Esophagus (tissue), 2 donors: ENCODE measurements around the gene PXN. TPM values are rescaled to one million over a fixed set of nuclear protein-coding genes. Genes with fewer than 3 reads are reported as not detected.

Source experiments
- H3K27ac ChIP-seq, 2 donors: one replicate each; pipeline ENCODE4 v1.5.1; 2013; ENCODE audit warnings: low read depth in 2 of 2, mild to moderate bottlenecking in 2 of 2, inconsistent platforms in 1 of 2, low read length in 1 of 2, moderate library complexity in 1 of 2
- H3K27me3 ChIP-seq, 2 donors: one replicate each; pipeline ENCODE4 v1.6.1; 2013; ENCODE audit warnings: low read length in 2 of 2, control low read depth in 1 of 2, mild to moderate bottlenecking in 1 of 2; ENCODE audit not compliant: insufficient read depth in 2 of 2, control insufficient read depth in 1 of 2
- H3K36me3 ChIP-seq, 2 donors: one replicate each; pipeline ENCODE4 v1.6.1; 2013; ENCODE audit warnings: low read length in 1 of 2; ENCODE audit not compliant: control insufficient read depth in 2 of 2, insufficient read depth in 2 of 2
- H3K4me1 ChIP-seq, 2 donors: one replicate each; pipeline ENCODE4 v1.6.1; 2013; ENCODE audit warnings: low read length in 1 of 2; ENCODE audit not compliant: control insufficient read depth in 2 of 2, insufficient read depth in 2 of 2
- H3K4me3 ChIP-seq, 2 donors: one replicate each; pipeline ENCODE4 v1.5.1; 2013; ENCODE audit warnings: low read length in 2 of 2, mild to moderate bottlenecking in 2 of 2, low read depth in 1 of 2, moderate library complexity in 1 of 2
- H3K9me3 ChIP-seq, 2 donors: one replicate each; pipeline ENCODE4 v1.6.1; 2013; ENCODE audit warnings: mild to moderate bottlenecking in 2 of 2, low read depth in 1 of 2, low read length in 1 of 2, moderate library complexity in 1 of 2; ENCODE audit not compliant: control insufficient read depth in 2 of 2, insufficient read depth in 1 of 2
- WGBS, 2 donors: extraction: QIAGEN DNeasy Blood & Tissue Kit; methylation state at CpG; one replicate each; pipeline ENCODE4 v1.1.7; 2013; 5-methylcytosine and 5-hydroxymethylcytosine counted together
- polyA plus RNA-seq, 2 donors: library from polyadenylated mRNA; stranded (reverse); fragments of 200-250 nt; gene quantifications; one replicate each; pipeline ENCODE4 v1.2.3, GENCODE V29; 2013
- donor health status: healthy with polysubstance abuse.
- donor health status: Bipolar disorder and iron deficiency.

PXN gene
- polyA plus RNA-seq, 2 donors, result 17.3 to 32.1 TPM

DNA sequence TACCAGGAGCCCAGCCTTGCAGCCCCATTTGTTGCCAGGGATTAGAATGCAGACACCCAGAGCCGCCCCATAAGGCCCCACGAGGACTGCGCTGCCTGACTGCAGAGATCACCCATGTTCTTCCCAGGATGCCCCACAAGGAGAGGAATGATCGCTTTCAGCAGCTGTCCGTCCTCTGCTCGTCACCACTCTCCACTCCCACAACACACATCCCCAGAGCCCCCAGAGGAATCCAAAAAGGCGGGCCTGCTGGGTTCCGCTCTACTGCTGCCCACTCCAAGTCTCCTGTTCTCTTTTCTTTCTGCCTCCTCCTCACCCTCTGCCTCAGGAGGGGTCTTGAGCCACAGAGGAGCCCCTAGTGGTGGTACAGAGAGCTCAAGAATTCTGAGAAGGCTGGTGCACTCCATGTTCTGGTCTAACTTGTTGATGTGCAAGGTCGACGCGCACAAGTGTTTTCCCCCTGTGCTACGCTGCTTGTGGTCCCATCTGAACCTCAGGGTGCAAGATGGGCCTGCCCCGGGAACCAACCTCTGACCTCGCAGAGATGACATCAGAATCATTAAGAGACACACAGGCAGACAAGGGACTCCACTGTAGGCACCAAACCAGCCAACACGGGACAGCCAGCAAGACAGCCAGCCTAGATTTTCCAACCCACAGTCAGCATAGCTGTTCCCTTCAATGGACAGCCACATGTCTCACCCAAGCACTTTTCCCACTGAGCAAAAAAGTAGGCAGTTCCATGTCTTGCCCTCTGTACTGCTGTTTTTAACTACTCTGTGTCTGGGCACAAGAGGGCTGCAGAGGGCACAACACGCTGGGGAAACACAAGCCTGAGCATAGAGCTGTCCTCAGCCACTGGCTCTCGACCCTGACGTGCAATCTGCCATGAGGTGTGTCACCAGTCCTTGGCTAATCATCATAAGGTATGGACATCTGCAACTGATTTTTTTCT, 29.9 kb downstream of the PXN start:
- WGBS, 2 donors, result 75 to 80% methylated on average over 18 of the region's 18 CpGs
- Histone ChIP-seq H3K27ac (peak overlapping the region; percentile 52 to 89), H3K4me1 (peaks cover 14 to 43% of the 10 kb centered on the region in 2 donors), H3K9me3 (no peaks in the 10 kb centered on the region), H3K27me3 (no peaks in the 10 kb centered on the region), H3K4me3 (no peak overlapping the region), H3K36me3 (no peaks in the 10 kb centered on the region)

- Histone ChIP-seq H3K4me1 (peaks cover 21 to 49% of the 10 kb centered on the region in 2 donors), H3K9me3 (no peaks in the 10 kb centered on the region), H3K4me3 (no peak overlapping the region), H3K27ac (peak overlapping the region; percentile 52 to 89), H3K27me3 (no peaks in the 10 kb centered on the region), H3K36me3 (no peaks in the 10 kb centered on the region)
- 28 to 31% methylated on average over 13 of the region's 13 CpGs for WGBS, 2 donors
These were observed 30.7 kb downstream of the PXN start for GRCh38 chr12:120234643-120235368.

GRCh38 chr12:120231316-120232011, 34.1 kb downstream of the PXN start:
- Histone ChIP-seq H3K4me3 (no peak overlapping the region), H3K36me3 (no peaks in the 10 kb centered on the region), H3K4me1 (peaks cover 28 to 44% of the 10 kb centered on the region in 2 donors), H3K27ac (peak overlapping the region; percentile 61 to 90), H3K9me3 (no peaks in the 10 kb centered on the region), H3K27me3 (no peaks in the 10 kb centered on the region)
- WGBS, 2 donors, result 15 to 21% methylated on average over 3 of the region's 3 CpGs

DNA sequence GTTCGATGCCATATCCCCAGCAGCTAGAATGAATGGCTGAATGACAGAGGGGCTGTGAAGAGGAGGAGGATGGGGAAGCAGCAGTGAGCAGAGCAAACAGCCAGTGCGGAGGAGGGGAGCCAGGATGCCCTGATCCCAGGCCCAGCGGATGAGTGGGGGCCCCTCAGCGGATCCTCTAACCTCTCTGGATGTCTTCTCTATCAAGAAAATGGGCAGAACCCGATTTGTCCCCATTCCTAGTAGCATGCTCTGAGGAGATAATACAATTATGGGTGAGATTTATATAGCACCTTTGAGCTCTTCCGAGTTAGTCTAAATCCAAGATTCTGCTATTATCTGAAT, 34.6 kb downstream of the PXN start:
- Histone ChIP-seq H3K36me3 (no peaks in the 10 kb centered on the region), H3K4me3 (no peak overlapping the region), H3K27me3 (no peaks in the 10 kb centered on the region), H3K4me1 (peaks cover 28 to 45% of the 10 kb centered on the region in 2 donors), H3K9me3 (no peaks in the 10 kb centered on the region), H3K27ac (peak overlapping the region; percentile 61 to 90)
- WGBS, 2 donors, result 38 to 55% methylated on average over 6 of the region's 6 CpGs

- no peaks in the 10 kb centered on the region for H3K9me3 ChIP-seq
These were observed 35.1 kb downstream of the PXN start for GRCh38 chr12:120230326-120230973.

DNA sequence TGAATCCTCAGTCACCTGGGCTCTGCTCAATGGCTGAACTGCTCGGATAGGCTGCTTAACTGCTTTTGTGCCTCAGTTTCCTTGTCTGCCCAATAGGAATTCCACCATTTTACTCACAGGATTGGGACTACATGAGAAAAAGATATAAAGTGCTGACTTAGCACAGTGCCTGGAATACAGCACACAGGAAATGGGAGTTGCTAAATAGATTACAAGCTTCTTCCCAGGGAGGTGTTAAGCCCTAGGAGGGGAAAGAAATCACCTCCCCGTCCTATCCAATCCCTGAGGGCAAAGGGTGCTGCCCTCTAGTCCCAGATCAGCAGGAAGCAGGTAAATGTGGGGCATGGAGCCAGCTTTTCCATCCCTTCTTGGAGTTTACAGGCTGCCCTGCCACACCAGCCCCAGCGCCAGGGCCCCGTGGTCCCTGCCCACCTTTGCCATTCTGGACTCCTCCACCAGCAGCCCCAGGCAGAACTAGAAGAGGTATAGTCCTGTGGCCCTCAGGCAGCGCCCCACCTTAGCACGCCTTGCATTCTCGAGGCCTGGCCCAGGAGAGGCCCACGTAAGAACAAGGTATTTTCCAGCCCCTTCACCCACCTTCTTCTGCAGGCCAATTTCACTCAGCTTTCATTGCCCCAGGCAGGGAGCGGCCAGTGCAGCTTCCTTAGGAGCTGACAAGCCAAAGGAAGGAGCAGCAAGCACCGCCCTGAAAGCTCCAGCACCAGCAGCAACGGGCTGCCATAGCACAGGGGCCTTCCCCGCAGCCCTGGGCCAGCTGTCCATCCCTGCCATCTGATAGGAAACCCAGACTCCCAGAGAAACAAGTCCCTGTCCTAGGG, 35.8 kb downstream of the PXN start:
- peaks cover 25 to 45% of the 10 kb centered on the region in 2 donors for H3K4me1 ChIP-seq
- H3K9me3 ChIP-seq, result no peaks in the 10 kb centered on the region
- no peaks in the 10 kb centered on the region for H3K36me3 ChIP-seq
- H3K4me3 ChIP-seq, result no peak overlapping the region
- H3K27ac ChIP-seq, result peak overlapping the region; percentile 75 to 90
- 34 to 56% methylated on average over 12 of the region's 12 CpGs for WGBS, 2 donors
- no peaks in the 10 kb centered on the region for H3K27me3 ChIP-seq

More at GRCh38 chr12:120230326-120230973, 35.1 kb downstream of the PXN start:
- H3K36me3 ChIP-seq, result no peaks in the 10 kb centered on the region
- peak overlapping the region; percentile 75 to 90 for H3K27ac ChIP-seq
- 28 to 33% methylated on average over 9 of the region's 9 CpGs for WGBS, 2 donors
- H3K4me3 ChIP-seq, result no peak overlapping the region
- no peaks in the 10 kb centered on the region for H3K27me3 ChIP-seq
- peaks cover 26 to 44% of the 10 kb centered on the region in 2 donors for H3K4me1 ChIP-seq

GRCh38 chr12:120229071-120229486, 36.5 kb downstream of the PXN start:
- H3K27ac ChIP-seq, result peak overlapping the region; percentile 75 to 90
- no peak overlapping the region for H3K4me3 ChIP-seq
- H3K27me3 ChIP-seq, result no peaks in the 10 kb centered on the region
- H3K9me3 ChIP-seq, result no peaks in the 10 kb centered on the region
- H3K36me3 ChIP-seq, result no peaks in the 10 kb centered on the region
- 33 to 38% methylated on average over 7 of the region's 7 CpGs for WGBS, 2 donors
- H3K4me1 ChIP-seq, result peaks cover 27 to 51% of the 10 kb centered on the region in 2 donors

GRCh38 chr12:120228291-120229070, 37.0 kb downstream of the PXN start:
- Histone ChIP-seq H3K4me3 (peak overlapping the region in 1 of 2 donors; percentile 1), H3K27ac (peak overlapping the region; percentile 75 to 90), H3K27me3 (no peaks in the 10 kb centered on the region), H3K9me3 (no peaks in the 10 kb centered on the region), H3K4me1 (peaks cover 28 to 52% of the 10 kb centered on the region in 2 donors), H3K36me3 (peaks cover 0 to 2% of the 10 kb centered on the region in 2 donors)
- 15 to 16% methylated on average over 22 to 23 of the region's 23 CpGs for WGBS, 2 donors
